Stimulated activated CD8-positive, alpha-beta memory T cell treated with anti-CD3 and anti-CD28 coated beads, Interleukin-7, amount 100 ng/mL, for 48 hours (primary cell): ENCODE measurements around the gene TARBP2.
"Not testable (repeated sequence)": the region's sequence is repeated elsewhere in the genome, so short reads cannot be mapped to it uniquely, and the experiment has no call there.

Experiments
- DNase-seq, 2 donors: peaks; one replicate each; pipeline ENCODE4 v3.0.0-alpha.2; 2020; ENCODE audit warnings: low read depth in 1 of 2; ENCODE audit errors: extremely low read depth in 1 of 2

The TARBP2 gene

GRCh38 chr12:53474819-53475218 is 26.3 kb upstream of the TARBP2 start:
- DNase-seq: no peak

GRCh38 chr12:53476769-53477209 is 24.3 kb upstream of the TARBP2 start:
- DNase-seq: no peak

DNA sequence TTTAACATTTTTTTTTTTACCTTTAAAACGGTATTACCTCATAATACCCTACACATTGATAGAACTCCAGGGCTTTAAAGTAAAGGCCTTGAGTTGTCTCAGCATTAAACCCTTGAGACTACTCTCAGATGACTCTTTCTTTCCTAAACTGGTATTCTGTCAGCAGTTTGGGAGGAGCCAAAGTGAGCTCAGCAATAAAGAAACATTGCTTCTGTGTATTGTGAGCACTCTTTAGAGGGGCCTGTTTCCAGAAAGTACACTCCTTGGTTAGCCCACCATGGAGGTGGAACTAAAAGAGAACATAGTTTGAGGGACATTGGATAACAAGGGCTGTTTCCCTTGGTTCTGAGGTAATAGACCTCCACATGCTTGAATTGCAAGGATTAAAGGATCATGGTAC is 22.2 kb upstream of the TARBP2 start:
- DNase-seq: no peak

DNA sequence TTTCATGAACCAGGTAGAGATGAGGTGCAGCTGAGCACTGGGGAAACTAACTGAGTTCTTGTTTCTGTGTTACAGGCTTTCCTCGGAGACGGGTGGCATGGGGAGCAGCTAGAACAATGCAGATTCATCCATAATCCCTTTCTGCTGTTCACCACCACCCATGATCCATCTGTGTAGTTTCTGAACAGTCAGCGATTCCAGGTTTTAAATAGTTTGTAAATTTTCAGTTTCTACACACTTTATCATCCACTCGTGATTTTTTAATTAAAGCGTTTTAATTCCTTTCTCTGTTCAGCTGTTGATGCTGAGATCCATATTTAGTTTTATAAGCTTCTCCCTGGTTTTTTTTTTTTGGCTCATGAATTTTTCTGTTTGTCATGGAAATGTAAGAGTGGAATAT is 21.8 kb upstream of the TARBP2 start:
- no peak for DNase-seq

- no peak for DNase-seq
Measured at GRCh38 chr12:53480491-53481442, 20.3 kb upstream of the TARBP2 start.

- DNase-seq: not testable (repeated sequence)
Measured at GRCh38 chr12:53481458-53481857, 19.6 kb upstream of the TARBP2 start.

DNA sequence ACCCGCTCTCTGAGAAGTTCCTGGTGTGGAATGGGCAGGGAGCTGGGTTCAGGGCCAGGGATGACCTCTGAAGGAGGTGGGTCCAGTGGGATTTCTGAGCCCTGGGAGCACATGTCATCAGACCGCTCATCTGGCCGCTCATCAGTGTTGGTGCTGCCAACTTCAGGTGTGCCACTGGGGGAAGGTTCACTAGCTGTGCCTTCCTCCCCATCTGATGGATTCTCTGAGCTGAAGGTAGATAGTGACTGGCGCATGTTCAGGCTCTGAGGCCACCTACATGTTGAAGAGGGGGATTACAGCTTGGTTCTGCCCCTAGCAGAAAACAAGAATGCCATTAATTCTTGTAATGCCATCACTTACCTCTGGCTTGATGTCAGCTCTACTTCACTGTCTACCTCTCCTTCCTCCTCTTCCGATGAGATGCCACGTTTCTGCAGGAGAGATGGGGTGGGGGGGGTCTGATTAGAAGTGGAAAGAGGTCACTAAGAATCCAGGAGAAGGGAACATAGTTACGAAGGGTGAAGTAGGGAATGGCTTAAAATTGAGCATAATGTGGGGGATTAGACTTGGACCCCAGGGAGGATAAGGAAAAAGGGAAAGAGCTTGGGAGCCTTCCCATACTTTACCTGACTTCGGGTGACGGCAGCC is 19.0 kb upstream of the TARBP2 start:
- DNase-seq: no peak

DNA sequence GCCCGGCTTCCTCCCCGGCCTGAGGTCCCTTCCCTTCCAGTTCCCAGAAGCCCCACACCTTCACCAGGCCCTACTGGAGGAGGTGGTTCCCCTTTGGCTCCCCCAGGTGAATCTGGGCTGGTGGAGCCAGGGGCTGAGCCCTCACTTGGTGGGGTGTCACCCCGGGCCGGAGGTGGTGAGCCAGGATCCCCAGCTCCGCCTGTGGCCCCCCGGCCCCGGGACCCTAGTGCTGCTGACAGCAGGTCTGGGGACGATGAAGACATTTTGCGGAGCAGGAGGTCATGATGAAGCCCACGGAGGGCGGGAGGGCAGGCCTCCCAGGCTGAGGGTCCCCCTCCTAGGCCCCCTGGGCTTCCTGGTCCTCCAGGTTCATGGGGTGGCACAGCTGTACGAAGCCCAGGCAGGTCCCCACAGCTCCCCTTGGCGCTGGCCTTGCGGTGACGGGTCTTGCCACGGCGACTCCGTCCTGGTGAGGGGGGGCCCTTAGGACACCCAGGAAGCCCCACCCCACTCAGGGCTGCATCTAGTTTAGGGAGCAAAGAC is 18.4 kb upstream of the TARBP2 start:
- no peak for DNase-seq

DNA sequence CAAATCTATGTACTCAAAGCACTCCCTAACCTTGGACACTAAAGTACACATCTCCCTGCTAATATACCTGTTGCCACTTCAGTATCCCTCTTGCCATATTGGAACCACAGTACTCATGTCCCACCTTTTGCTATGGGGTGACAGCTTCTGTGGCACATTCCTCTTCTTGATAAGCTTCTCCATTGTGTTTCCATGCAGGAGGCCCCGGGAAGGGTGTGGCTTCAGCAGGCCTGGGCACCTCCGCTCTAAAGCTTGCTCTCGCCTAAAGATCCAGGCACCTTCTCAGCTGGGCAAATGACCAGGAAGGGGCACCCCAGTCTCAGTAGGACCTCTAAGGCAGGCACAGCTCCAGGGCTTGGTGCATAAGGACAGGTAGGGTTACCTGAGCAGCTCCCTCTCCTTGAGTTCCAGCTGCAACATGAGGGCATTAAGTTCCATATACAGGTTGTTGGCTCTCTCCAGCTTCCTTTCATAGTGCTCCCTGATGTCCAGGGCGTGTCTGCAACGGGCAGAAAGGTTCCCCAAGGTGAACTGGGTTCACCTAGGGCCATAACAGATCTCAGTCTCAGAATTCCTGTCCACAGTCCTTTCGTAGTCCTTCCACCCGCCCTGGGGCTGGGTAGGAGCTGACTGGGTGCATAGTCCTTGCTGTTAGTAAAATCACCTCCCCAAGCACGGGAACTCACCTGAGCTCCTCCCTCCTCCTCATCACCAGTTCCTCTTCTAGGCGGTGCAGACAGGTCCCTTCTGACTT is 17.7 kb upstream of the TARBP2 start:
- DNase-seq: no peak

DNA sequence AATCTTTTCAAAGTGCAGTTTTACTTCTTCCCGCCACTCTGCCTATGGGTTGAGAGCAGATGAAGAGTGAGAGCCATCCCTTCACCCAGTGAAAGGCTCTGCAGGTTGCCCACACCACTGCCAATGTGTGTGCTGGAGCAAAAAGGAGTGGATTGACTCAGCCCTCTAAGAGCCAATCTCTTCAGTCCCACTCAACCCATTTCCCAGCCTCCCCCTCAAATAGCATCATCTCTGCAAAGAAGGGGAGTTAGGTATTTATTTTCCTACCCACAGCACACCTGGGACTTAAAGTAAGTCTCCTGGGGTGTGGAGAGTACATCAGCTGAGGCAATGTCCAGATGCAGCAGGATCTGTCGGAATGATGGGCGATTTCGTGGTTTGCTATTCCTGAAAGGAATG is 17.1 kb upstream of the TARBP2 start:
- no peak for DNase-seq

DNA sequence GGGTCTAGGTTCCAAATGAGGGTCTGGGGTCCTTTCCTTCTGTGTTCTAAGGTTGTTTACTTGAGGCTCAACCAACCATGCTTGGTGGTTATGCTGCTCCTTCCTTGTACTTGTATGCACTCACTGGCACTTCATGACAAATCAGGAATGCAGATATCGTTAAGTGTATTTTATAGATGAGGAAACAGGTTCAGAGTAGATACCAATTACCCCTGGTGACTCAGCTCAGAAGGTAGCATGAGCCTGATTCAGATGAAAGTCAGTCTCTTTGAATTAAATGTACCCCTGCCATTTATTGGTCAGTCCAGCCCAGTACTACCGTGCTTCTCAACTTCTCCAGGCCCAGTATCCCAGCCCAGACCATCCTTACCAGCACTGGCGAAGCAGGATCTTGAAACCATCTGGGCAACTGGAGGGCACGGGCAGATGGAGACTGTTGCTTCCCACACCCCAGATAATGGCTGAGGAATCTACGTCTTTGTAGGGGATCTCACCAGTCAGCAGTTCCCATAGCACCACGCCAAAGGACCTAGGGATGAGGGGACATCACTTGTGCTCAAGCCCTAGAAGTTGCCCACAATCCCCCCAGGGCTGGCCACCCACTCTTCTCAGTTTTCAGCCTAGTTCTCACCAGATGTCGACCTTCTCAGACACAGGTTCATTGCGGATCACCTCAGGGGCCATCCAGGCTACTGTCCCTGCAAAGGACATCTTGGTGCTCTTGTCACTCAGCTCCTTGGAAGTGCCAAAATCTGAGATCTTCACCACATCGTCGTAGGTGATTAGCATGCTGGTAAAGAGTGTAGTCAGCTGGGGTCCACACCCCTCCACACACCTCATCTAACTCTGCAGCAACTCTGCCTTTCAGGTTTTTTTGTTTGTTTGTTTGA is 16.2 kb upstream of the TARBP2 start:
- no peak for DNase-seq

DNA sequence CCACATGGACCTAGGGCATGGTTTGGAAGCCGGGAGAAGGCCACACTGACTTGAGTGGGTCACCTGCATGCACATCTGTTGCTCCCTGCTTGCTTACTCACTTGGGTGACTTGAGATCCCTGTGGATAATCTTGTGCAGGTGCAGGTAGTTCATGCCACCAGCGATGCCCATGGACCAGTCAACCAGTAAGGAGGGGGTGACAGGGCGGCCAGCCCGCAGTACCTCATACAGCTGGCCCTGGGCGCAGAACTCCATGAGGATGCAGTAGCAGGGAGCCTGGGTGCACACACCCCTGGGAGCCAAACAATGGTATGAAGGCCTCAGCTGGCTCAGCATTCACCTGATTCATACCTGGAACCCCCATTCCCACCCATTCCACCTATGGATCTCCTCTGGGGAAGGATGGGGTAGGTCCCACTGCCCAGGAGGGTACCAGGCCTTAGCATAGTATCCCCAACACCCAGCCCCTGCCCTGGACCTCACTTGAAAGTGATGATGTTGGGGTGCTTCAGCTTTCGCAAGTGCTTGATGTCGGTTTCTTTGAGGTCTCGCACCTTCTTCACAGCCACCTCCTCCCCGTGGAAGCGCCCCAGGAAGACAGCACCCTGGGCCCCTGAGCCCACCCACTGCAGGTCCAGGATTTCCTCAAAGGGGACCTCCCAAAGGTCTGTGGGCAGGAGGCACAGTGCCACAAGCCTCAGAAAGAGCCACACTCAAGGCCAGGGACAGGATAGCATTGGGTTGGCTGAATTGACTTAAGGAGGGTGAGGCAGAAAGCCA is 14.9 kb upstream of the TARBP2 start:
- DNase-seq: no peak

- DNase-seq: no peak
Measured at GRCh38 chr12:53486736-53487487, 14.2 kb upstream of the TARBP2 start.

DNA sequence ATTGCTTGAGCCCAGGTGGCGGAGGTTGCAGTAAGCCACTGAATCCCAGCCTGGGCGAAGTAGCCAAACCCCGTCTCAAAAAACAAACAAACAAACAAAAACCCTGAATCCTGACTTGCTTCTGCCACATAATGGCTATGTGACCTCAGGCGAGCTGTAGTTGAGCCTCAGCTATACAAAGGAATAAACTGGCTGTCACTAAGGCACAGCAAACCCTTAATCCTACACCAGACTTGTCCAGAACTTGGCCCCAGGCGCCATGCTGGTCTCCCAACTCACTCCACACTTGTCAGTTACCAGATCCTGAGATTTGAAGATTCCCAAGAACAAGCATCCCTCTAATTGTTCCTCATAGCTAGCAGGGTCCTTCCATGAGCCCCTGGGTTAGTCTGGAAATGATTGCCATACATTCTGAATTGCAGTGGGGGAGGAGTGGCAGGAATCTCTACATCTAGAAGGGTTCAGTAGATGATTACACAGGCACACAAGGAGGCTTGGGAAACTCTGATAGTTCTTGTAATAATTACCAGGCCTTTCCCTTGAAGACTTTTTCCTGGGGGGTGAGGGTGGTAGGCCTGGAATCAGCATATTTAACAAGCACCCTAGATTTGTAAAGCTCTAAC is 11.7 kb upstream of the TARBP2 start:
- no peak for DNase-seq

DNA sequence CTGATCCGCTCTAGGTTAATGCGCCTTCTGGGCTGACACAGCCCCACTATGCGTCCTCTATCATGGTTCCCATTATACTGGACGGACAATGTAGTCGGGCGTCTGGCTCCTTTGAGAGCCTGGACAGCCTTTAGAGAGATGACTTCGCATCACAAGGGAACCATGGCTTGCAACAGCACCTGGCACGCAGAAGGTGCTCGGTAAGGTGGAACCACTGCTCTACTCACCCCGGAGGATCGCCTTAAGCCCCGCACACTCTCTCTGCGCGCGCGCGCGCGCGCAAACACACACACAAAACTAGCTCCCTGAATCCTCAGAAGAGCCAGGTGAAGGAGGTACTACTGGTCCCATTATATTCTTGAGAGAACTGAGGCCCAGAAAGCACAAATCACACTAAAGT is 8.9 kb upstream of the TARBP2 start:
- no peak for DNase-seq

DNA sequence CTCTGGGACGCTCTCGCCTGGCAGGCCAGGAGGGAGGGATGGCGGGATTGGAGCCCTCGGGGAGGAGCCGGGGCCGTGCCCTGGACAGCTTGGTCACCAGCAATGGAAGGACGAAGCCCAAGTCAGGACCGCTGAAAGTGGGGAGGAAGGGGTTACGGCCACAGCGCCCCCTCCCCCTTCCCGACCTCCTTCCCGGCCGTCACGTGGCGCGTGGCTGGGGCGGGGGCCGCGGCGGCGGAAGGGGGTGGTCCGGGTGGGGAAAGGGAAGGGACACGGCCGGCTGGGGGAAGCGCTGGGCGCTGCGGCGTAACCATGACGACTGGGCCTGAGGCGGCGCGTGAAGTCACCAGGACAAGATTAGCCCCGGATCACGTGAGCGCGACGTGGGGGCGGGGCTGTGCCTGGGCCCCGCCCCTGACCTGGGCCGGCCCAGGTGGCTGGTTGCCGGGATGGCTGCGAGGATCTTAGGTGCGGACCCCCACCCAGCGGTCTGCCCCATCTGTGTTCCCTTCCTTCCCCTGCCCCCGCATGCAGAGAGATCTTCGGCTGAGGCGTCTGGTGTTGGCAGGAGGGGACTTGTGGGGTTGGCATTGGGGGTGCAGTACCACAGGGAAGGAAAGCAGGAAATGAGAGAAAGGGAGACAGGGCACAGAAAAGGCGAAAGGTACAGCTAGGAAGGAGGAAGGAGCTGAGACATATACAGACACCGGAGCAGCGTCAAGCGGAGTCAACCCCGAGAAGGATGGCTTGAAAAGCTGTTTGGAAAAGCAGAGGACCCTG is 8.1 kb upstream of the TARBP2 start:
- peak; percentile 66 to 69 for DNase-seq

GRCh38 chr12:53493610-53494391 is 7.3 kb upstream of the TARBP2 start:
- DNase-seq: no peak
